Smooth muscle cell (in vitro differentiated cells): ENCODE results near the gene GGACT. TPM values are rescaled to one million over a fixed set of nuclear protein-coding genes. Genes with fewer than 3 reads are reported as not detected.
"Not testable (repeated sequence)": the region's sequence is repeated elsewhere in the genome, so short reads cannot be mapped to it uniquely, and the experiment has no call there.

Experiments
- DNase-seq: peaks from one replicate; lab custom pipeline; 2025; ENCODE audit not compliant: unreplicated experiment; lab: John Stamatoyannopoulos, UW
- H2AFZ ChIP-seq: fragments of 200-600 bp; sonication (generic); 2 replicates; pipeline ENCODE4 v1.6.0; 2016; ENCODE audit warnings: antibody characterized with exemption, low read depth, mild to moderate bottlenecking
- H3F3A ChIP-seq: fragments of 200-600 bp; sonication (generic); 2 replicates; pipeline ENCODE4 v1.6.0; 2017; ENCODE audit warnings: antibody characterized with exemption, low read depth
- H3K27ac ChIP-seq: fragments of 200-600 bp; sonication (generic); 2 replicates; pipeline ENCODE4 v1.5.1; 2016; ENCODE audit warnings: low read depth, mild to moderate bottlenecking
- H3K27me3 ChIP-seq: fragments of 200-600 bp; sonication (generic); 2 replicates; pipeline ENCODE4 v1.6.1; 2016; ENCODE audit warnings: low read depth, mild to moderate bottlenecking
- H3K36me3 ChIP-seq: fragments of 200-600 bp; sonication (generic); 2 replicates; pipeline ENCODE4 v1.5.1; 2016; ENCODE audit warnings: low read depth
- H3K4me1 ChIP-seq: fragments of 200-600 bp; sonication (generic); 2 replicates; pipeline ENCODE4 v1.5.1; 2016; ENCODE audit warnings: low read depth
- H3K4me2 ChIP-seq: fragments of 200-600 bp; sonication (generic); 2 replicates; pipeline ENCODE4 v1.6.0; 2016; ENCODE audit warnings: mild to moderate bottlenecking
- H3K4me3 ChIP-seq: fragments of 200-600 bp; sonication (generic); 2 replicates; pipeline ENCODE4 v1.5.1; 2016; ENCODE audit warnings: mild to moderate bottlenecking
- H3K79me2 ChIP-seq: fragments of 200-600 bp; sonication (generic); 2 replicates; pipeline ENCODE4 v1.6.0; 2016; ENCODE audit warnings: low read depth, mild to moderate bottlenecking
- H3K9ac ChIP-seq: fragments of 200-600 bp; sonication (generic); 2 replicates; pipeline ENCODE4 v1.6.0; 2016; ENCODE audit warnings: low read depth
- H3K9me3 ChIP-seq: fragments of 200-600 bp; sonication (generic); replicated peaks from 2 replicates; pipeline ENCODE4 v1.5.1; 2016; ENCODE audit warnings: low read depth
- H4K20me1 ChIP-seq: fragments of 200-600 bp; sonication (generic); 2 replicates; pipeline ENCODE4 v1.6.0; 2016; ENCODE audit warnings: low read depth
- WGBS: methylation state at CpG from one replicate; pipeline ENCODE4 v1.1.7; 2016; ENCODE audit warnings: low lambda C conversion rate; 5-methylcytosine and 5-hydroxymethylcytosine counted together
- polyA plus RNA-seq: library from polyadenylated mRNA; unstranded; fragments of >200 nt; fragmentation: Nextera tagmentation; extraction: Ambion mirVana; gene quantifications from 2 replicates; pipeline ENCODE4 v1.2.1, GENCODE V29; 2016
- total RNA-seq: library from RNA; depleted of rRNA; stranded (reverse); fragments of >200 nt; gene quantifications from 2 replicates; pipeline ENCODE4 v1.2.3, GENCODE V29; 2014
- TF ChIP-seq, protein P1 (sequence below): fragments of 200-600 bp; sonication (generic); IDR thresholded peaks from 2 replicates; pipeline ENCODE4 v1.5.1; 2017; ENCODE audit warnings: borderline replicate concordance, mild to moderate bottlenecking, antibody characterized with exemption; ENCODE audit not compliant: insufficient read depth, poor library complexity, severe bottlenecking

GGACT gene
- total and polyA plus RNA-seq, 2 experiments from 2014 or later = 2.5 to 7.1 TPM

DNA sequence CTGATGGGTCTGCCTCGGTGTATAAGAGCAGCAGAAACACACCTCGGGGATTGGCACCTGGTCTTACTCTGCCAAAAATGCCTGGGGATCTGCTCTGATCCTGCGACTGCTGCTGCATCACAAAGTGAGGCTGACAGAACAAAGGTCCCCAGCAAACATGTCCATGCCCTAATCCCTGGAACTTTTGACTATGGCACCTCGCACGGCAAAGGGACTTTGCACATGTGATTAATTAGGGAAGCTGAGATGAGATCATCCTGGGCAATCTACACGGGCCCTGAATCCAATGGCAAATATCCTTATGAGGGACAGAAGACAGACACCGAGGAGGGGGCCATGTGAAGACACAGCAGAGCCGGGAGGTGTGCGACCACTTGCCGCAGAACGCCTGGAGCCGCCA is 8.5 kb downstream of the GGACT start:
- Histone ChIP-seq H3K4me2 (no peak overlapping the region), H3K9ac (no peak overlapping the region), H3F3A (no peaks in the 10 kb centered on the region), H3K27me3 (no peaks in the 10 kb centered on the region), H2AFZ (no peak overlapping the region), H3K79me2 (no peaks in the 10 kb centered on the region), H3K4me1 (no peaks in the 10 kb centered on the region), H3K36me3 (no peaks in the 10 kb centered on the region), H4K20me1 (no peaks in the 10 kb centered on the region), H3K9me3 (no peaks in the 10 kb centered on the region), H3K4me3 (no peak overlapping the region), H3K27ac (no peak overlapping the region)
- TF ChIP-seq, protein P1, sequence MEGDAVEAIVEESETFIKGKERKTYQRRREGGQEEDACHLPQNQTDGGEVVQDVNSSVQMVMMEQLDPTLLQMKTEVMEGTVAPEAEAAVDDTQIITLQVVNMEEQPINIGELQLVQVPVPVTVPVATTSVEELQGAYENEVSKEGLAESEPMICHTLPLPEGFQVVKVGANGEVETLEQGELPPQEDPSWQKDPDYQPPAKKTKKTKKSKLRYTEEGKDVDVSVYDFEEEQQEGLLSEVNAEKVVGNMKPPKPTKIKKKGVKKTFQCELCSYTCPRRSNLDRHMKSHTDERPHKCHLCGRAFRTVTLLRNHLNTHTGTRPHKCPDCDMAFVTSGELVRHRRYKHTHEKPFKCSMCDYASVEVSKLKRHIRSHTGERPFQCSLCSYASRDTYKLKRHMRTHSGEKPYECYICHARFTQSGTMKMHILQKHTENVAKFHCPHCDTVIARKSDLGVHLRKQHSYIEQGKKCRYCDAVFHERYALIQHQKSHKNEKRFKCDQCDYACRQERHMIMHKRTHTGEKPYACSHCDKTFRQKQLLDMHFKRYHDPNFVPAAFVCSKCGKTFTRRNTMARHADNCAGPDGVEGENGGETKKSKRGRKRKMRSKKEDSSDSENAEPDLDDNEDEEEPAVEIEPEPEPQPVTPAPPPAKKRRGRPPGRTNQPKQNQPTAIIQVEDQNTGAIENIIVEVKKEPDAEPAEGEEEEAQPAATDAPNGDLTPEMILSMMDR = no peak
- WGBS = 94% methylated on average over 12 of the region's 12 CpGs
- no peak for DNase-seq

DNA sequence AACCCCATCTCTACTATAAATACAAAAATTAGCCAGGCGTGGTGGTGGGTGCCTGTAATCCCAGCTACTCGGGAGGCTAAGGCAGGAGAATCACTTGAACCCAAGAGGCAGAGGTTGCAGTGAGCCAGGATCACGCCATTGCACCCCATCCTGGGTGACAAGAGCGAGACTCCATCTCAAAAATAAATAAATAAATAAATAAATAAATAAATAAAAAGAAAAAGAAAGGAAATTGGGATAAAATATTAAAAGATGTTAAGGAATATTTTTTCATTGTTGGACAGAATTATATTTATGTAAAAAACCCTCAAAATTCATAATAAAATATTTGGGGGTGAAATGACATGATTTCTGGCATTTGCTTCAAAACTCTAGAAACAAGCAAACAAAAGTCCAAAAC is 11.3 kb downstream of the GGACT start:
- 95% methylated on average over 4 of the region's 4 CpGs for WGBS
- H3K27me3 ChIP-seq, H3K4me2 ChIP-seq, H3K79me2 ChIP-seq, H4K20me1 ChIP-seq, H3K9me3 ChIP-seq, H3K27ac ChIP-seq, H3K9ac ChIP-seq, H3F3A ChIP-seq, H3K4me1 ChIP-seq, H3K36me3 ChIP-seq, H3K4me3 ChIP-seq, H2AFZ ChIP-seq, DNase-seq: not testable (repeated sequence)

DNA sequence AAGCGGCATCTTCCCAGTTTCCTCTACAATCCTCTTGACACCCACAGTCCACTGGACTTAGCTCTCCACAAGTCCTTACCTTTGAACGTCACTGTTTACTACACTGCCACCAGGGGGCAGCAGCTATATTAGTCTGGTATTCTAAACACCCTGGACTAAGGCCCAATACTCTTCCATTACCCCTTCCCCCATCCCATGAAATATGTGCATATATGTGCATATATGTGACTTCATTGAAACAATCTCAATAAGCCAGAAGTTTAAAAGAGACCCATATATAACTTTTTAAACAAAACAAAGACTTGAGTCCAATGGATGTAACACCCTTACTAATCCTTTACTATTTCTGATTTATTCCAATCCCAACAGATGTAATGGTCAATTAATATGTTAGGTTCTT is 15.5 kb downstream of the GGACT start:
- no peak for DNase-seq
- Histone ChIP-seq H3K9me3 (no peaks in the 10 kb centered on the region), H2AFZ (no peak overlapping the region), H3K79me2 (no peaks in the 10 kb centered on the region), H3K27me3 (no peaks in the 10 kb centered on the region), H3K27ac (no peak overlapping the region), H4K20me1 (no peaks in the 10 kb centered on the region), H3K36me3 (no peaks in the 10 kb centered on the region), H3K4me2 (no peak overlapping the region), H3K9ac (no peak overlapping the region), H3K4me1 (no peaks in the 10 kb centered on the region), H3F3A (no peaks in the 10 kb centered on the region), H3K4me3 (no peak overlapping the region)
- 40% methylated on average over 2 of the region's 2 CpGs for WGBS
- TF ChIP-seq, protein P1 = peak; percentile 77

DNA sequence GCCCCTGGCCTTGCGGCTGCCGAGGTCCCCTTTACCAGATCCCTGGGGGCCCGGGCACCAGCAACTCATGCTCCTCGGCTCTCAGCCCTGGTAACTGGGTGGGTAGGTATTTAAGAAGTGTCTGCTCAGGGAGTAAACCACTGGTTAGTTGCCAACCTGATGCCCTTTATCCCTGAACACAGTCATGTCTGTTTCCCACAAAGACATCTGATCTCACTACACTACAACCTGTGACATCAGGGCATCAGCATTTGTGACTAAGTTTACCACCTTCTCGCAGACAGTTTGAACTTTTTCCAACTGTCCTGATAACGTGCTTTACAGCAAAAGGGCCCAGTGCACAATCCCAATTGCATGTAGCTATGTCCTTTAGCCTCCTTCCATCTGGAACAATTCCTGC is 22.0 kb downstream of the GGACT start:
- H3K9ac ChIP-seq = no peak overlapping the region
- H3K36me3 ChIP-seq = no peaks in the 10 kb centered on the region
- H3K4me1 ChIP-seq = no peaks in the 10 kb centered on the region
- no peaks in the 10 kb centered on the region for H3K27me3 ChIP-seq
- H2AFZ ChIP-seq = no peak overlapping the region
- H3F3A ChIP-seq = no peaks in the 10 kb centered on the region
- no peak overlapping the region for H3K27ac ChIP-seq
- no peaks in the 10 kb centered on the region for H4K20me1 ChIP-seq
- WGBS = 80% methylated on average over 6 of the region's 6 CpGs
- H3K9me3 ChIP-seq = no peaks in the 10 kb centered on the region
- no peak overlapping the region for H3K4me3 ChIP-seq
- no peaks in the 10 kb centered on the region for H3K79me2 ChIP-seq
- H3K4me2 ChIP-seq = no peak overlapping the region
- no peak for DNase-seq
- TF ChIP-seq, protein P1 = no peak
